Liver (tissue), 9 donors: Measurements from ENCODE around the gene LURAP1L. TPM values are rescaled to one million over a fixed set of nuclear protein-coding genes. Genes with fewer than 3 reads are reported as not detected.
A peak's percentile ranks its signal among the peaks of the same experiment; 100 is the strongest.

ENCODE experiments used
- DNase-seq: peaks from one replicate; pipeline ENCODE4 v3.0.0-alpha.2; 2017; ENCODE audit warnings: low spot score
- H3K27ac ChIP-seq, 2 donors: one replicate each; pipeline ENCODE4 v1.7.0; 2013; ENCODE audit warnings: inconsistent platforms in 2 of 2, low read length in 2 of 2, control low read depth in 1 of 2, low read depth in 1 of 2, mild to moderate bottlenecking in 1 of 2
- H3K27me3 ChIP-seq, 4 donors: one replicate each; pipeline versions ENCODE4 v1.6.1 to v1.7.0; 2013; ENCODE audit warnings: low read length in 3 of 4, inconsistent platforms in 1 of 4, mild to moderate bottlenecking in 1 of 4, moderate library complexity in 1 of 4; ENCODE audit not compliant: control insufficient read depth in 4 of 4, insufficient read depth in 4 of 4
- H3K36me3 ChIP-seq, 4 donors: one replicate each; pipeline versions ENCODE4 v1.6.1 to v1.7.0; 2013; ENCODE audit warnings: low read length in 3 of 4, mild to moderate bottlenecking in 3 of 4, low read depth in 1 of 4, moderate library complexity in 1 of 4; ENCODE audit not compliant: control insufficient read depth in 4 of 4, insufficient read depth in 3 of 4
- H3K4me1 ChIP-seq, 4 donors: one replicate each; pipeline versions ENCODE4 v1.6.1 to v1.7.0; 2013; ENCODE audit warnings: low read length in 3 of 4, mild to moderate bottlenecking in 3 of 4, moderate library complexity in 1 of 4; ENCODE audit not compliant: control insufficient read depth in 4 of 4, insufficient read depth in 4 of 4
- H3K4me3 ChIP-seq, 3 donors: one replicate each; pipeline versions ENCODE4 v1.6.1 to v1.7.0; 2013; ENCODE audit warnings: low read length in 3 of 3, control low read depth in 1 of 3, low read depth in 1 of 3, mild to moderate bottlenecking in 1 of 3
- H3K9ac ChIP-seq, 2 donors: one replicate each; pipeline ENCODE4 v1.7.0; 2013; ENCODE audit warnings: low read length in 2 of 2, mild to moderate bottlenecking in 2 of 2, moderate library complexity in 2 of 2, control low read depth in 1 of 2, low read depth in 1 of 2
- H3K9me3 ChIP-seq, 4 donors: one replicate each; pipeline versions ENCODE4 v1.6.1 to v1.7.0; 2013; ENCODE audit warnings: low read length in 3 of 4; ENCODE audit not compliant: control insufficient read depth in 4 of 4
- ATF3 ChIP-seq: IDR thresholded peaks from 2 replicates; pipeline ENCODE4 v1.6.1; 2016; ENCODE audit warnings: antibody characterized with exemption
- CTCF ChIP-seq: fragments of 150-350 bp; IDR thresholded peaks from 2 replicates; pipeline ENCODE4 v1.5.1; 2017; ENCODE audit warnings: improper control_type of control experiment, low read depth, low read length; ENCODE audit not compliant: missing input control
- EGR1 ChIP-seq, 2 donors: IDR thresholded peaks; 2 replicates each; pipeline ENCODE4 v1.6.1; 2016 to 2018; ENCODE audit warnings: antibody characterized with exemption in 2 of 2, low read depth in 2 of 2
- FOXA1 ChIP-seq: IDR thresholded peaks from 2 replicates; pipeline ENCODE4 v1.6.1; 2016; ENCODE audit warnings: antibody characterized with exemption
- FOXA2 ChIP-seq: IDR thresholded peaks from 2 replicates; pipeline ENCODE4 v1.6.1; 2016; ENCODE audit warnings: antibody characterized with exemption
- GABPA ChIP-seq, 2 donors: IDR thresholded peaks in 1 of 2; conservative IDR thresholded peaks in 1 of 2; 2 replicates each; pipeline ENCODE4 v1.6.1; 2016; ENCODE audit warnings: antibody characterized with exemption in 2 of 2, mild to moderate bottlenecking in 1 of 2, moderate library complexity in 1 of 2
- HNF4A ChIP-seq, 2 donors: conservative IDR thresholded peaks; 2 replicates each; pipeline ENCODE4 v1.6.1; 2016; ENCODE audit warnings: antibody characterized with exemption in 2 of 2, mild to moderate bottlenecking in 2 of 2
- NR2F2 ChIP-seq: IDR thresholded peaks from 2 replicates; pipeline ENCODE4 v1.6.1; 2016; ENCODE audit warnings: antibody characterized with exemption
- RXRA ChIP-seq, 2 donors: IDR thresholded peaks; 2 replicates each; pipeline ENCODE4 v1.6.1; 2017 to 2018; ENCODE audit warnings: antibody characterized with exemption in 2 of 2, mild to moderate bottlenecking in 1 of 2
- TAF1 ChIP-seq: conservative IDR thresholded peaks from 2 replicates; pipeline ENCODE4 v1.6.1; 2016; ENCODE audit warnings: antibody characterized with exemption, mild to moderate bottlenecking
- YY1 ChIP-seq: IDR thresholded peaks from 2 replicates; pipeline ENCODE4 v1.6.1; 2016; ENCODE audit warnings: antibody characterized with exemption, mild to moderate bottlenecking
- WGBS: extraction: QIAGEN DNeasy Blood & Tissue Kit; methylation state at CpG from one replicate; pipeline ENCODE4 v1.1.7; 2013; 5-methylcytosine and 5-hydroxymethylcytosine counted together
- polyA plus RNA-seq, 2 donors: library from polyadenylated mRNA; stranded (reverse) in 1 of 2; unstranded in 1 of 2; fragments of 200-250 nt in 1 of 2; fragments of >200 nt in 1 of 2; fragmentation: Nextera tagmentation in 1 of 2; extraction: Ambion mirVana in 1 of 2; gene quantifications; one replicate each; pipeline versions ENCODE4 v1.2.1 to v1.2.3, GENCODE V29; 2013 to 2015
- total RNA-seq, 2 donors: library from RNA; depleted of rRNA; stranded (reverse); fragments of >200 nt; gene quantifications; one replicate each; pipeline ENCODE4 v1.2.3, GENCODE V29; 2014
- TF ChIP-seq, protein P1 (sequence below): IDR thresholded peaks from 2 replicates; pipeline ENCODE4 v1.6.1; 2016; ENCODE audit warnings: antibody characterized with exemption, mild to moderate bottlenecking
- donor health status: healthy.
- donor health status: healthy.
- donor health status: healthy.
- donor health status: healthy.
- donor health status: healthy.

Gene LURAP1L
- total and polyA plus RNA-seq, 4 donors: 4.2 to 18.6 (median 8.9) TPM

- no peak for TF ChIP-seq GABPA (IDR thresholded peaks at IDR 0.05 in 1 of 2, conservative IDR thresholded peaks at IDR 0.05 in 1 of 2)
- TF ChIP-seq CTCF: no peak
- no peak for TF ChIP-seq NR2F2
- TF ChIP-seq TAF1: no peak
Observed at GRCh38 chr9:12748954-12749353, 25.9 kb upstream of the LURAP1L start (continued).

GRCh38 chr9:12753931-12754330 lies 20.9 kb upstream of the LURAP1L start:
- no peak overlapping the region for H3K4me3 ChIP-seq
- no peaks in the 10 kb centered on the region for H3K27me3 ChIP-seq
- no peaks in the 10 kb centered on the region for H3K36me3 ChIP-seq
- H3K9ac ChIP-seq: no peak overlapping the region
- no peaks in the 10 kb centered on the region for H3K9me3 ChIP-seq
- H3K4me1 ChIP-seq: no peaks in the 10 kb centered on the region
- no peak for DNase-seq
- TF ChIP-seq ATF3: no peak
- TF ChIP-seq FOXA2: no peak
- TF ChIP-seq CTCF: no peak
- TF ChIP-seq, protein P1, sequence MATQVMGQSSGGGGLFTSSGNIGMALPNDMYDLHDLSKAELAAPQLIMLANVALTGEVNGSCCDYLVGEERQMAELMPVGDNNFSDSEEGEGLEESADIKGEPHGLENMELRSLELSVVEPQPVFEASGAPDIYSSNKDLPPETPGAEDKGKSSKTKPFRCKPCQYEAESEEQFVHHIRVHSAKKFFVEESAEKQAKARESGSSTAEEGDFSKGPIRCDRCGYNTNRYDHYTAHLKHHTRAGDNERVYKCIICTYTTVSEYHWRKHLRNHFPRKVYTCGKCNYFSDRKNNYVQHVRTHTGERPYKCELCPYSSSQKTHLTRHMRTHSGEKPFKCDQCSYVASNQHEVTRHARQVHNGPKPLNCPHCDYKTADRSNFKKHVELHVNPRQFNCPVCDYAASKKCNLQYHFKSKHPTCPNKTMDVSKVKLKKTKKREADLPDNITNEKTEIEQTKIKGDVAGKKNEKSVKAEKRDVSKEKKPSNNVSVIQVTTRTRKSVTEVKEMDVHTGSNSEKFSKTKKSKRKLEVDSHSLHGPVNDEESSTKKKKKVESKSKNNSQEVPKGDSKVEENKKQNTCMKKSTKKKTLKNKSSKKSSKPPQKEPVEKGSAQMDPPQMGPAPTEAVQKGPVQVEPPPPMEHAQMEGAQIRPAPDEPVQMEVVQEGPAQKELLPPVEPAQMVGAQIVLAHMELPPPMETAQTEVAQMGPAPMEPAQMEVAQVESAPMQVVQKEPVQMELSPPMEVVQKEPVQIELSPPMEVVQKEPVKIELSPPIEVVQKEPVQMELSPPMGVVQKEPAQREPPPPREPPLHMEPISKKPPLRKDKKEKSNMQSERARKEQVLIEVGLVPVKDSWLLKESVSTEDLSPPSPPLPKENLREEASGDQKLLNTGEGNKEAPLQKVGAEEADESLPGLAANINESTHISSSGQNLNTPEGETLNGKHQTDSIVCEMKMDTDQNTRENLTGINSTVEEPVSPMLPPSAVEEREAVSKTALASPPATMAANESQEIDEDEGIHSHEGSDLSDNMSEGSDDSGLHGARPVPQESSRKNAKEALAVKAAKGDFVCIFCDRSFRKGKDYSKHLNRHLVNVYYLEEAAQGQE: no peak
- TF ChIP-seq GABPA (IDR thresholded peaks at IDR 0.05 in 1 of 2, conservative IDR thresholded peaks at IDR 0.05 in 1 of 2): no peak
- no peak for TF ChIP-seq FOXA1
- TF ChIP-seq TAF1: no peak
- TF ChIP-seq HNF4A (conservative IDR thresholded peaks at IDR 0.05): no peak
- no peak for TF ChIP-seq EGR1 (IDR thresholded peaks at IDR 0.05; ENCODE audit: low read depth in 2 of 2)
- no peak for TF ChIP-seq YY1
- no peak for TF ChIP-seq NR2F2
- TF ChIP-seq RXRA (IDR thresholded peaks at IDR 0.05): no peak
- H3K27ac ChIP-seq: no peak overlapping the region
- WGBS: 85% methylated on average over 3 of the region's 3 CpGs

DNA sequence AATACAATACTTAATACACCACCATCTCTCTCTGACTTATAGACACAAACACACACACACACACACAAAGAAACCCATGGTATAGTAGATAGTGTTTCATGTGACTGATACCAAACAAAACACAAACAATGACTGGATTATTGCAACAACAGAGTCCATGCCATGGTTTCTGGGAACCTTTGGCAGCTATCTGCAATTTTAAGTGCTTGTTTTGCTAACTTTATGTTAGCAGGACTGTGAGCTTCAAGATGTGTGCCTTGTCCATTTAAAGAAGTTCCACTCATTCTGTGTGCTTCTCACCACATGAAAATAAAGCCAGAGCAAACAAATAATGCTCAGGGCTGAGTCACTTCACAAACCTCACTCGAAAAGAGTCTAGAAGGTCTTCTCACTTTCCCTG lies 15.1 kb upstream of the LURAP1L start:
- no peak for DNase-seq
- H3K9me3 ChIP-seq: no peaks in the 10 kb centered on the region
- no peak overlapping the region for H3K27ac ChIP-seq
- H3K27me3 ChIP-seq: no peaks in the 10 kb centered on the region
- H3K36me3 ChIP-seq: no peaks in the 10 kb centered on the region
- no peaks in the 10 kb centered on the region for H3K4me1 ChIP-seq
- WGBS: 80% methylated on average over 1 of the region's 1 CpG
- H3K9ac ChIP-seq: no peak overlapping the region
- no peak overlapping the region for H3K4me3 ChIP-seq
- TF ChIP-seq EGR1 (IDR thresholded peaks at IDR 0.05; ENCODE audit: low read depth in 2 of 2) (no peak), HNF4A (conservative IDR thresholded peaks at IDR 0.05) (peak; percentile 19 to 22), GABPA (IDR thresholded peaks at IDR 0.05 in 1 of 2, conservative IDR thresholded peaks at IDR 0.05 in 1 of 2) (no peak), FOXA1 (no peak)
